OCI-LY7 (cell line): ENCODE data around the gene TMEM181. TPM values are rescaled to one million over a fixed set of nuclear protein-coding genes. Genes with fewer than 3 reads are reported as not detected.
A peak's percentile ranks its signal among the peaks of the same experiment; 100 is the strongest.

Experiments used
- BruUV-seq: library from RNA; stranded (reverse); fragments of 400-500 nt; replicated peaks from 2 replicates; lab custom pipeline; 2021; lab: Mats Ljungman, UMichigan
- CTCF ChIA-PET: fragments of 300-600 bp; sonication (Branson Sonifier 250); formaldehyde crosslinking; loops from one replicate; lab custom pipeline; 2022; ENCODE audit warnings: antibody characterized with exemption; ENCODE audit not compliant: unreplicated experiment; lab: Charles Lee
- POLR2A ChIA-PET: fragments of 300-600 bp; sonication (Branson Sonifier 250); formaldehyde crosslinking; loops from one replicate; lab custom pipeline; 2022; ENCODE audit warnings: antibody characterized with exemption; lab: Charles Lee
- DNase-seq: peaks from one replicate; pipeline ENCODE4 v3.0.0-alpha.2; 2015; ENCODE audit warnings: low spot score
- H2AFZ ChIP-seq: fragments of 200-600 bp; sonication (generic), shearing (Covaris generic); 2 replicates; pipeline ENCODE4 v1.6.1; 2014; ENCODE audit warnings: mild to moderate bottlenecking, antibody characterized with exemption, low read length, moderate library complexity
- H3K27ac ChIP-seq: fragments of 200-600 bp; sonication (generic); 2 replicates; pipeline ENCODE4 v1.5.1; 2014; ENCODE audit warnings: mixed run types, low read depth, mild to moderate bottlenecking, moderate library complexity, low read length, inconsistent platforms; ENCODE audit not compliant: poor library complexity, severe bottlenecking
- H3K36me3 ChIP-seq: fragments of 200-600 bp; sonication (generic); 2 replicates; pipeline ENCODE4 v1.6.1; 2014; ENCODE audit warnings: mild to moderate bottlenecking, antibody characterized with exemption, low read length, moderate library complexity, mixed read lengths; ENCODE audit not compliant: insufficient read depth
- H3K4me1 ChIP-seq: fragments of 200-600 bp; sonication (generic); 2 replicates; pipeline ENCODE4 v1.5.1; 2014; ENCODE audit warnings: mild to moderate bottlenecking, low read length; ENCODE audit not compliant: insufficient read depth, poor library complexity, severe bottlenecking
- H3K4me2 ChIP-seq: fragments of 200-600 bp; sonication (generic); 2 replicates; pipeline ENCODE4 v1.6.1; 2014; ENCODE audit warnings: mild to moderate bottlenecking, low read length
- H3K4me3 ChIP-seq: fragments of 200-600 bp; sonication (generic); 2 replicates; pipeline ENCODE4 v1.5.1; 2014; ENCODE audit warnings: mild to moderate bottlenecking, low read depth, low read length; ENCODE audit not compliant: poor library complexity, severe bottlenecking
- H3K79me2 ChIP-seq: fragments of 200-600 bp; sonication (generic); 2 replicates; pipeline ENCODE4 v1.6.1; 2016; ENCODE audit warnings: low read depth, mild to moderate bottlenecking, low read length, moderate library complexity, mixed read lengths; ENCODE audit not compliant: insufficient read depth
- H3K9me2 ChIP-seq: fragments of 200-600 bp; sonication (generic); 2 replicates; pipeline ENCODE4 v1.6.1; 2016; ENCODE audit warnings: mild to moderate bottlenecking, low read length, mixed read lengths; ENCODE audit not compliant: insufficient read depth
- H3K9me3 ChIP-seq: fragments of 200-600 bp; sonication (generic); 2 replicates; pipeline ENCODE4 v1.6.1; 2014; ENCODE audit warnings: mild to moderate bottlenecking, mixed run types, low read length, mixed read lengths
- H4K20me1 ChIP-seq: fragments of 200-600 bp; sonication (generic); 2 replicates; pipeline ENCODE4 v1.6.1; 2014; ENCODE audit warnings: mild to moderate bottlenecking, antibody characterized with exemption, low read length, moderate library complexity, mixed read lengths; ENCODE audit not compliant: insufficient read depth
- CTCF ChIP-seq: fragments of 200-600 bp; sonication (generic); conservative IDR thresholded peaks from 2 replicates; pipeline ENCODE4 v1.5.1; 2014; ENCODE audit warnings: mild to moderate bottlenecking, antibody characterized with exemption, low read length, moderate library complexity, mixed read lengths
- EZH2phosphoT487 ChIP-seq: fragments of 200-600 bp; sonication (generic); IDR thresholded peaks from 2 replicates; pipeline ENCODE4 v1.6.1; 2018; ENCODE audit warnings: low read depth, borderline replicate concordance, mild to moderate bottlenecking, mixed run types, antibody characterized with exemption, low read length, moderate library complexity, mixed read lengths
- intact Hi-C: fragments of 100-400 bp; cut with micrococcal nuclease; formaldehyde crosslinking; loops from one replicate; pipeline ENCODE4 v1.10.0; 2022; ENCODE audit not compliant: unreplicated experiment
- total RNA-seq, 2 experiments: library from RNA; depleted of rRNA in 1 of 2; stranded (reverse); fragments of >200 nt in 1 of 2; shearing (Covaris generic) in 1 of 2; gene quantifications; 2 replicates each; pipeline ENCODE4 v1.2.3, GENCODE V29; 2014 to 2022

TMEM181 gene
- total RNA-seq, 2 experiments from 2014 or later = 8.0 to 12.5 TPM

- DNase-seq = peak; percentile 67
- Histone ChIP-seq H3K4me2 (no peak overlapping the region), H3K9me2 (no peaks in the 10 kb centered on the region), H3K4me3 (no peak overlapping the region), H3K9me3 (no peaks in the 10 kb centered on the region), H4K20me1 (no peaks in the 10 kb centered on the region), H3K27ac (no peak overlapping the region), H2AFZ (no peak overlapping the region), H3K79me2 (no peaks in the 10 kb centered on the region), H3K4me1 (no peaks in the 10 kb centered on the region), H3K36me3 (no peaks in the 10 kb centered on the region)
- ChIA-PET CTCF (no interaction called here), POLR2A (interaction anchor here (0.5 to 2.5 kb wide), 6 partner anchors 11 to 459 kb away, joined by 3 to 14 read pairs (median 3); partner anchors contain the start of genes DYNLT1 and SYTL3)
- BruUV-seq = no TSS peak
- TF ChIP-seq EZH2phosphoT487 = no peak
- TF ChIP-seq CTCF = peak; percentile 83
- intact Hi-C loops = loop anchor here (1.0 kb wide), 1 partner anchor 31 kb away; no protein-coding TSS in a partner anchor
Observed at GRCh38 chr6:158660333-158660754, 100.5 kb downstream of the TMEM181 start.

DNA sequence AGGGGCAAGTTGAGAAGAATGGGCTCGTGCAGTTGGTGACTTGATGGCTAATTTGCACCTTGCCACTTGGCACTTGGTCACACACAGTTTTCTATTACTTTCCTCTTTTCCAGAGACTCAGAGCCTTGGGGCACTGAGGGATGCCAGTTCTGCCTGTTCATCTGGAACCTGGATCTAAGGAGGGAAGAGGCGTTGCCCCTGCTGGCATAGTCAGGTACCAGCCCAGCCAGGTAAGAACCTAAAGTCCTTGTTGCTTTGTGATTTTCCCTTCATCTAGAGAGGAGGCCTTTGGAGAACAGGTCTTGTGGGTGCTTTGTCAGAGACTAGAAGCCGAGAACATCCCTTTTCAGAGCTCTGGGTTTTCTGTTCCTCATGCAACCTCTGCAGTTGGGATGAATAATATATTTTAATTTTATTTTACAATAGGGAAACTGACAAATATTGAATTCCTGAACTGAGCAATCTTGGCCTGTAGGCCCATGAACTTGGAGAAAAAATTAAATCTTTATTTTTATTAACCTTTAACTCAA lies 101.3 kb downstream of the TMEM181 start:
- H3K4me3 ChIP-seq = no peak overlapping the region
- H3K36me3 ChIP-seq = no peaks in the 10 kb centered on the region
- no peak overlapping the region for H3K4me2 ChIP-seq
- no peak overlapping the region for H3K27ac ChIP-seq
- no peaks in the 10 kb centered on the region for H4K20me1 ChIP-seq
- ChIA-PET POLR2A (interaction anchor here (1.1 kb wide), 1 partner anchor 11 kb away, joined by 4 read pairs; no protein-coding TSS in a partner anchor), CTCF (no interaction called here)
- no TSS peak for BruUV-seq
- H3K9me3 ChIP-seq = no peaks in the 10 kb centered on the region
- no peaks in the 10 kb centered on the region for H3K4me1 ChIP-seq
- no peak for DNase-seq
- no peaks in the 10 kb centered on the region for H3K9me2 ChIP-seq
- TF ChIP-seq EZH2phosphoT487 (no peak), CTCF (no peak)
- intact Hi-C loops = no loop called here
- H3K79me2 ChIP-seq = no peaks in the 10 kb centered on the region
- no peak overlapping the region for H2AFZ ChIP-seq

GRCh38 chr6:158662607-158662953 lies 102.7 kb downstream of the TMEM181 start:
- BruUV-seq = no TSS peak
- H3K9me3 ChIP-seq = no peaks in the 10 kb centered on the region
- intact Hi-C loops = no loop called here
- H2AFZ ChIP-seq = no peak overlapping the region
- TF ChIP-seq EZH2phosphoT487 = no peak
- H3K4me3 ChIP-seq = no peak overlapping the region
- ChIA-PET POLR2A (interaction anchor here (1.1 kb wide), 1 partner anchor 12 kb away, joined by 4 read pairs; no protein-coding TSS in a partner anchor), CTCF (no interaction called here)
- H4K20me1 ChIP-seq = no peaks in the 10 kb centered on the region
- no peak overlapping the region for H3K27ac ChIP-seq
- H3K4me2 ChIP-seq = no peak overlapping the region
- no peaks in the 10 kb centered on the region for H3K36me3 ChIP-seq
- no peaks in the 10 kb centered on the region for H3K4me1 ChIP-seq
- no peak for DNase-seq
- no peaks in the 10 kb centered on the region for H3K79me2 ChIP-seq
- no peaks in the 10 kb centered on the region for H3K9me2 ChIP-seq
